22Rv1 (cell line): ENCODE measurements around the gene PMFBP1.

ENCODE experiments used
- ZFX ChIP-seq: fragments of 450-650 bp; IDR thresholded peaks from 2 replicates; pipeline ENCODE4 v1.6.1; 2017; ENCODE audit warnings: antibody characterized with exemption, borderline replicate concordance
- TF ChIP-seq, protein P1 (sequence below): fragments of 450-650 bp; IDR thresholded peaks from 2 replicates; pipeline ENCODE4 v1.5.1; 2017; ENCODE audit warnings: mild to moderate bottlenecking

DNA sequence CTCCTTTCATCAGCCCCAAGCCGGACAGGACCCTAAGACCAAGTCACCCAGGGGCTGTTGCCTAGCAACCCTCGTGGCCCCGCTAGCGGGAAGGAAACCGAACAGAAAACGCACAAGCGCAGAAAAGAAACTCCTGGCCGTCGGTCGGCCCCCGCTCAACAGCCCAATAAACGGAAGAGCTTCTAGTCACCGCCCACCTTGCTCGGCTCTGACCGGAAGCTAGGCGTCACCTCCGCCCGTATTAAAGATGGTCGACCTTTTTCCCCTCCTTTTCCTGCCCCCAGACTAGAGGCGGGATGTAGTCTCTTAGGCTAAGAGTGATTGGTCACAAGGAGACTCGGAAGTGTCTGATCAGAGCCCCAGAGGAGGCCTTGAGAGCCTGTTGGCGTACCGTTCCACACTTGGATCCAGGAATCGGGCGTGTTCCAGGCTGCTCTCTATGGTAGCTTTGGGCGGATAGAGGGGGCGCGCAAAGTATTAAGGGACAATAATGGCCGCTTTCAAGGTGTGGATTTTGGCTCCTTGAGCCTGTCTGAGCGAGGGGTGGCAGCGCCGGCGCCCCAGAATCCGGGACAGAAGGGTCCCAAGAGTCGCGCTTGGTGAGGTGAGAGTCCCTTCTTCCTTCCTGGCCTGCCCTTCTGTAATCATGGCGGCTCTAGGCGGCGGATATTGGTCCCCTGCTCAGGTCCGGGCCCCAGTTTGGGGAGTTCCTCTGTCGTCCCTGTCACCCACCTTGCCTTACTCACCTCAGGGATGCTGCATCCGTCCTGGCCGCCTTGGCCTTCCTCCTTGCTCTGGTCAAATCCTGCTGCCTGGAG lies 78.3 kb downstream of the PMFBP1 start, which contains the start of the genes DHX38 and TXNL4B:
- TF ChIP-seq, protein P1, sequence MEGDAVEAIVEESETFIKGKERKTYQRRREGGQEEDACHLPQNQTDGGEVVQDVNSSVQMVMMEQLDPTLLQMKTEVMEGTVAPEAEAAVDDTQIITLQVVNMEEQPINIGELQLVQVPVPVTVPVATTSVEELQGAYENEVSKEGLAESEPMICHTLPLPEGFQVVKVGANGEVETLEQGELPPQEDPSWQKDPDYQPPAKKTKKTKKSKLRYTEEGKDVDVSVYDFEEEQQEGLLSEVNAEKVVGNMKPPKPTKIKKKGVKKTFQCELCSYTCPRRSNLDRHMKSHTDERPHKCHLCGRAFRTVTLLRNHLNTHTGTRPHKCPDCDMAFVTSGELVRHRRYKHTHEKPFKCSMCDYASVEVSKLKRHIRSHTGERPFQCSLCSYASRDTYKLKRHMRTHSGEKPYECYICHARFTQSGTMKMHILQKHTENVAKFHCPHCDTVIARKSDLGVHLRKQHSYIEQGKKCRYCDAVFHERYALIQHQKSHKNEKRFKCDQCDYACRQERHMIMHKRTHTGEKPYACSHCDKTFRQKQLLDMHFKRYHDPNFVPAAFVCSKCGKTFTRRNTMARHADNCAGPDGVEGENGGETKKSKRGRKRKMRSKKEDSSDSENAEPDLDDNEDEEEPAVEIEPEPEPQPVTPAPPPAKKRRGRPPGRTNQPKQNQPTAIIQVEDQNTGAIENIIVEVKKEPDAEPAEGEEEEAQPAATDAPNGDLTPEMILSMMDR = no peak
- no peak for TF ChIP-seq ZFX
